OCI-LY7 (cell line): ENCODE results near the gene DNER. TPM values are rescaled to one million over a fixed set of nuclear protein-coding genes. Genes with fewer than 3 reads are reported as not detected.

Experiments
- BruUV-seq: library from RNA; stranded (reverse); fragments of 400-500 nt; replicated peaks from 2 replicates; lab custom pipeline; 2021; lab: Mats Ljungman, UMichigan
- CTCF ChIA-PET: fragments of 300-600 bp; sonication (Branson Sonifier 250); formaldehyde crosslinking; loops from one replicate; lab custom pipeline; 2022; ENCODE audit warnings: antibody characterized with exemption; ENCODE audit not compliant: unreplicated experiment; lab: Charles Lee
- POLR2A ChIA-PET: fragments of 300-600 bp; sonication (Branson Sonifier 250); formaldehyde crosslinking; loops from one replicate; lab custom pipeline; 2022; ENCODE audit warnings: antibody characterized with exemption; lab: Charles Lee
- DNase-seq: peaks from one replicate; pipeline ENCODE4 v3.0.0-alpha.2; 2015; ENCODE audit warnings: low spot score
- H2AFZ ChIP-seq: fragments of 200-600 bp; sonication (generic), shearing (Covaris generic); 2 replicates; pipeline ENCODE4 v1.6.1; 2014; ENCODE audit warnings: mild to moderate bottlenecking, antibody characterized with exemption, low read length, moderate library complexity
- H3K27ac ChIP-seq: fragments of 200-600 bp; sonication (generic); 2 replicates; pipeline ENCODE4 v1.5.1; 2014; ENCODE audit warnings: mixed run types, low read depth, mild to moderate bottlenecking, moderate library complexity, low read length, inconsistent platforms; ENCODE audit not compliant: poor library complexity, severe bottlenecking
- H3K36me3 ChIP-seq: fragments of 200-600 bp; sonication (generic); 2 replicates; pipeline ENCODE4 v1.6.1; 2014; ENCODE audit warnings: mild to moderate bottlenecking, antibody characterized with exemption, low read length, moderate library complexity, mixed read lengths; ENCODE audit not compliant: insufficient read depth
- H3K4me1 ChIP-seq: fragments of 200-600 bp; sonication (generic); 2 replicates; pipeline ENCODE4 v1.5.1; 2014; ENCODE audit warnings: mild to moderate bottlenecking, low read length; ENCODE audit not compliant: insufficient read depth, poor library complexity, severe bottlenecking
- H3K4me2 ChIP-seq: fragments of 200-600 bp; sonication (generic); 2 replicates; pipeline ENCODE4 v1.6.1; 2014; ENCODE audit warnings: mild to moderate bottlenecking, low read length
- H3K4me3 ChIP-seq: fragments of 200-600 bp; sonication (generic); 2 replicates; pipeline ENCODE4 v1.5.1; 2014; ENCODE audit warnings: mild to moderate bottlenecking, low read depth, low read length; ENCODE audit not compliant: poor library complexity, severe bottlenecking
- H3K79me2 ChIP-seq: fragments of 200-600 bp; sonication (generic); 2 replicates; pipeline ENCODE4 v1.6.1; 2016; ENCODE audit warnings: low read depth, mild to moderate bottlenecking, low read length, moderate library complexity, mixed read lengths; ENCODE audit not compliant: insufficient read depth
- H3K9me2 ChIP-seq: fragments of 200-600 bp; sonication (generic); 2 replicates; pipeline ENCODE4 v1.6.1; 2016; ENCODE audit warnings: mild to moderate bottlenecking, low read length, mixed read lengths; ENCODE audit not compliant: insufficient read depth
- H3K9me3 ChIP-seq: fragments of 200-600 bp; sonication (generic); 2 replicates; pipeline ENCODE4 v1.6.1; 2014; ENCODE audit warnings: mild to moderate bottlenecking, mixed run types, low read length, mixed read lengths
- H4K20me1 ChIP-seq: fragments of 200-600 bp; sonication (generic); 2 replicates; pipeline ENCODE4 v1.6.1; 2014; ENCODE audit warnings: mild to moderate bottlenecking, antibody characterized with exemption, low read length, moderate library complexity, mixed read lengths; ENCODE audit not compliant: insufficient read depth
- CTCF ChIP-seq: fragments of 200-600 bp; sonication (generic); conservative IDR thresholded peaks from 2 replicates; pipeline ENCODE4 v1.5.1; 2014; ENCODE audit warnings: mild to moderate bottlenecking, antibody characterized with exemption, low read length, moderate library complexity, mixed read lengths
- EZH2phosphoT487 ChIP-seq: fragments of 200-600 bp; sonication (generic); IDR thresholded peaks from 2 replicates; pipeline ENCODE4 v1.6.1; 2018; ENCODE audit warnings: low read depth, borderline replicate concordance, mild to moderate bottlenecking, mixed run types, antibody characterized with exemption, low read length, moderate library complexity, mixed read lengths
- intact Hi-C: fragments of 100-400 bp; cut with micrococcal nuclease; formaldehyde crosslinking; loops from one replicate; pipeline ENCODE4 v1.10.0; 2022; ENCODE audit not compliant: unreplicated experiment
- total RNA-seq, 2 experiments: library from RNA; depleted of rRNA in 1 of 2; stranded (reverse); fragments of >200 nt in 1 of 2; shearing (Covaris generic) in 1 of 2; gene quantifications; 2 replicates each; pipeline ENCODE4 v1.2.3, GENCODE V29; 2014 to 2022

The DNER gene
- total RNA-seq, 2 experiments from 2014 or later: not detected

- ChIA-PET POLR2A (no interaction called here), CTCF (no interaction called here)
- peak; percentile 14 for DNase-seq
- H3K36me3 ChIP-seq: no peaks in the 10 kb centered on the region
- no TSS peak for BruUV-seq
- H3K4me2 ChIP-seq: no peak overlapping the region
- H4K20me1 ChIP-seq: no peaks in the 10 kb centered on the region
- H3K4me3 ChIP-seq: no peak overlapping the region
- intact Hi-C loops: no loop called here
- H2AFZ ChIP-seq: no peak overlapping the region
- no peaks in the 10 kb centered on the region for H3K9me3 ChIP-seq
- no peak overlapping the region for H3K27ac ChIP-seq
- H3K4me1 ChIP-seq: no peaks in the 10 kb centered on the region
- TF ChIP-seq CTCF (no peak), EZH2phosphoT487 (no peak)
- H3K79me2 ChIP-seq: no peaks in the 10 kb centered on the region
- H3K9me2 ChIP-seq: no peaks in the 10 kb centered on the region; the same call in 1 of the 2 replicates
Measured at GRCh38 chr2:229519655-229520430, 194.5 kb downstream of the DNER start.

GRCh38 chr2:229514273-229514895 lies 200.0 kb downstream of the DNER start:
- no peak for DNase-seq
- H3K9me2 ChIP-seq: no peaks in the 10 kb centered on the region; the same call in 1 of the 2 replicates
- no peaks in the 10 kb centered on the region for H4K20me1 ChIP-seq
- POLR2A ChIA-PET: interaction anchor here (0.7 to 1.1 kb wide), 4 partner anchors 32 to 450 kb away, joined by 3 to 4 read pairs (median 4); no protein-coding TSS in a partner anchor
- H3K4me1 ChIP-seq: no peaks in the 10 kb centered on the region
- no peaks in the 10 kb centered on the region for H3K36me3 ChIP-seq
- intact Hi-C loops: no loop called here
- no TSS peak for BruUV-seq
- no peaks in the 10 kb centered on the region for H3K9me3 ChIP-seq
- no peaks in the 10 kb centered on the region for H3K79me2 ChIP-seq
- no peak overlapping the region for H2AFZ ChIP-seq
- H3K4me3 ChIP-seq: no peak overlapping the region
- TF ChIP-seq CTCF (no peak), EZH2phosphoT487 (no peak)
- H3K4me2 ChIP-seq: no peak overlapping the region
- H3K27ac ChIP-seq: no peak overlapping the region
- CTCF ChIA-PET: no interaction called here
